AG04449 (cell line): ENCODE measurements around the gene RHEX.
"Not testable (repeated sequence)": the region's sequence is repeated elsewhere in the genome, so short reads cannot be mapped to it uniquely, and the experiment has no call there.

ENCODE experiments used
- CTCF ChIA-PET: fragments of 350-600 bp; formaldehyde crosslinking; extraction: SDS; loops from one replicate; lab custom pipeline; 2021; ENCODE audit warnings: antibody characterized with exemption; lab: Yijun Ruan, JAX
- POLR2A ChIA-PET: fragments of 400-600, 350-600 bp; formaldehyde crosslinking; extraction: SDS; loops from one replicate; lab custom pipeline; 2020; ENCODE audit warnings: antibody characterized with exemption, inconsistent platforms; lab: Yijun Ruan, JAX
- DNase-seq: peaks from one replicate; pipeline ENCODE4 v3.0.0-alpha.2; 2010; ENCODE audit warnings: low read depth, low spot score
- H3K4me3 ChIP-seq: 2 replicates; pipeline ENCODE4 v1.5.1; 2011; ENCODE audit warnings: low read depth, mild to moderate bottlenecking, control low read depth, low read length
- TF ChIP-seq, protein P1 (sequence below): IDR thresholded peaks from one replicate; pipeline ENCODE4 v1.5.1; 2011; ENCODE audit warnings: mild to moderate bottlenecking, moderate library complexity, low read length, control low read depth, inconsistent platforms; ENCODE audit not compliant: insufficient read depth; ENCODE audit errors: missing control alignments

The RHEX gene

DNA sequence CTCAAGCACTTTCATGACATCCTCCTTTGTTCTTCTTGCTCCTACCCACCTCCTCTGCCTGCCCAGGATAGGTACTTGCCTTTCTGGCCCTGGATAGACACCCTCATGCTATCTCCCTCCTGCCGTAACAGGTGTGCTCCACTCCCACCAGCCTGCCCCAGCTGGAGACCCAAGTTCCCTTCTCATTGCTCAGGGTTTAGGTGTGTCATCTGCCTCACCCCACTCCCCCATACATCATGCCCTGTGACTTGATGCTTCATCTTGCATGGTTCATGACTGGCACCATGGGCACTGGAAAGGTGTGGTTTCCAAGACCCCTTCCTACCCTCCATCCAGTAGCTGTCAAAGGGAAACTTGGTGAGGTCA, 5.9 kb downstream of the RHEX start:
- DNase-seq: no peak
- TF ChIP-seq, protein P1, sequence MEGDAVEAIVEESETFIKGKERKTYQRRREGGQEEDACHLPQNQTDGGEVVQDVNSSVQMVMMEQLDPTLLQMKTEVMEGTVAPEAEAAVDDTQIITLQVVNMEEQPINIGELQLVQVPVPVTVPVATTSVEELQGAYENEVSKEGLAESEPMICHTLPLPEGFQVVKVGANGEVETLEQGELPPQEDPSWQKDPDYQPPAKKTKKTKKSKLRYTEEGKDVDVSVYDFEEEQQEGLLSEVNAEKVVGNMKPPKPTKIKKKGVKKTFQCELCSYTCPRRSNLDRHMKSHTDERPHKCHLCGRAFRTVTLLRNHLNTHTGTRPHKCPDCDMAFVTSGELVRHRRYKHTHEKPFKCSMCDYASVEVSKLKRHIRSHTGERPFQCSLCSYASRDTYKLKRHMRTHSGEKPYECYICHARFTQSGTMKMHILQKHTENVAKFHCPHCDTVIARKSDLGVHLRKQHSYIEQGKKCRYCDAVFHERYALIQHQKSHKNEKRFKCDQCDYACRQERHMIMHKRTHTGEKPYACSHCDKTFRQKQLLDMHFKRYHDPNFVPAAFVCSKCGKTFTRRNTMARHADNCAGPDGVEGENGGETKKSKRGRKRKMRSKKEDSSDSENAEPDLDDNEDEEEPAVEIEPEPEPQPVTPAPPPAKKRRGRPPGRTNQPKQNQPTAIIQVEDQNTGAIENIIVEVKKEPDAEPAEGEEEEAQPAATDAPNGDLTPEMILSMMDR: no peak
- no peak overlapping the region for H3K4me3 ChIP-seq
- ChIA-PET CTCF (interaction anchor here (1.1 to 1.6 kb wide), 2 partner anchors 14 to 47 kb away, joined by 4 read pairs; no protein-coding TSS in a partner anchor), POLR2A (no interaction called here)

DNA sequence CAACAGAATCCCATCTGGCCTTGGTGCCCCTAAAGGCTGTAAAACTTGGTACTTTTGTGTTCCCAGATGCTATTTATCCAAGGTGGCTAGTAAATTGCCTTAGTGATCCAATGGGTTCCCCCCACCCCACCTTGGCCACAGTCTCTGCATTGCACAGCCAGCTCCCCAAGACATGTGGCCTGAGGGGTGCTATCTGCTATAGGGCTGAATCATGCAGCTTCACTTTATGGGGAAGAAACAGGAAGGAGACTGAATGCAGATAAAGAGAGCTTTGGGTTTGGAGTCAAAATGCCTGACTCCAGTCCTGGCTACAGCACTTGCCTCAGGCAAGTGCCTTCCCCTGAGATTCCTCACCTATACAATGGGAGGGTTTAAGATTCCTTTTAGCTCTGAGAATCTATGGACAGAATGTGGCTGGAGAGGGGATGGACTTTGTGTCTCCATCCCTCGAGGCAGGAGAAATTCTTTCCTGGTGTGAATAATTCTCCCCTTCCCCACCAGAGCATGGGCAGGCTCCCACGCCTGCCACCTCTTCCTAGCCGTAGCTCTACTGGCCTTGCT, 6.5 kb downstream of the RHEX start:
- H3K4me3 ChIP-seq: no peak overlapping the region
- POLR2A ChIA-PET: no interaction called here
- TF ChIP-seq, protein P1: no peak
- CTCF ChIA-PET: interaction anchor here (1.1 to 1.6 kb wide), 3 partner anchors 14 to 49 kb away, joined by 4 read pairs; no protein-coding TSS in a partner anchor
- DNase-seq: no peak

DNA sequence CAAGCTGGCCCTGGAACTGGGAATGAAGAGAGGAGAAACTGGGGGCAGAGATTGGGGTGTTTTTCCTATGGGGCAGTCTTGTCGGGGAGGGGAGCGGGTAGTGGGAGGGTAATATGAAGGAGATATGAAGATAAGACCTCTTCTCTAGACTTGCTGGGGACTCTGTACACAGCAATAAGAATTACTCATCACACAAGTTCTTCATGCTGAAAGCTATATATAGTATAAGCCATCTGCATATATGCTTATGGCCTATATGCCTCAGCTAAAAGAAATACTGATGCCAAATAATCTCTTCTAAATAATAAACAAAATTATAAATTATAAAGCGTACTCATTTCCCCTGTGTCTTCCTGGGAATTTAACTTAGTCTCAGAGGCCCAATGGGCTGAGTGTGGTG, 7.9 kb downstream of the RHEX start:
- TF ChIP-seq, protein P1: no peak
- no peak for DNase-seq
- H3K4me3 ChIP-seq: no peak overlapping the region
- ChIA-PET POLR2A (no interaction called here), CTCF (interaction anchor here (1.3 to 1.5 kb wide), 2 partner anchors 31 to 47 kb away, joined by 4 to 5 read pairs; no protein-coding TSS in a partner anchor)

DNA sequence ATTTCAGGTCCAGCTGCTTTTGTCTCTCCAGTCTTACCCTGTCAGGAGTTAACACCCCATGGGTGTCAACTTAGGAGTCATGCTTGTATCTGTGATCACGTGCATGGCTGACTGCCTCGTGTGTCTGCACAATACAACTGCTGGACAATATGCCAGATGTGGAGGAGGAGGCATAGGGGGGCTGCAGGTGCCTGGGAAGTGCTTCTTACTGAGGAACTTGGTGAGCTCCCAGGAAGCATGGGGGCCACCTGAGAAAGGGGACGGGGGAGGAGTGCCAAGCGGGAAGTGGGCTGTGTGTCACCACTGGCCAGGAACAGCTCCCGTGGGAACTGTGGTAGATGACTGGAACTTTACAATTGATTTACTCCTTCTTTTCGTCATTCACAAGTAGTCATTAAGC, 9.5 kb downstream of the RHEX start:
- CTCF ChIA-PET: no interaction called here
- DNase-seq: no peak
- POLR2A ChIA-PET: no interaction called here
- TF ChIP-seq, protein P1: no peak
- H3K4me3 ChIP-seq: no peak overlapping the region

DNA sequence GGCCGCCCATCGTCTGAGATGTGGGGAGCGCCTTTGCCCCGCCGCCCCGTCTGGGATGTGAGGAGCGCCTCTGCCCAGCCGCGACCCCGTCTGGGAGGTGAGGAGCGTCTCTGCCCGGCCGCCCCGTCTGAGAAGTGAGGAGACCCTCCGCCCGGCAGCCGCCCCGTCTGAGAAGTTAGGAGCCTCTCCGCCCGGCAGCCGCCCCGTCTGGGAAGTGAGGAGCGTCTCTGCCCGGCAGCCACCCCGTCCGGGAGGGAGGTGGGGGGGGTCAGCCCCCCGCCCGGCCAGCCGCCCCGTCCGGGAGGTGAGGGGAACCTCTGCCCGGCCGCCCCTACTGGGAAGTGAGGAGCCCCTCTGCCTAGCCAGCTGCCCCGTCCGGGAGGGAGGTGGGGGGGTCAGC, 11.0 kb downstream of the RHEX start:
- CTCF ChIA-PET, POLR2A ChIA-PET: not testable (repeated sequence)

DNA sequence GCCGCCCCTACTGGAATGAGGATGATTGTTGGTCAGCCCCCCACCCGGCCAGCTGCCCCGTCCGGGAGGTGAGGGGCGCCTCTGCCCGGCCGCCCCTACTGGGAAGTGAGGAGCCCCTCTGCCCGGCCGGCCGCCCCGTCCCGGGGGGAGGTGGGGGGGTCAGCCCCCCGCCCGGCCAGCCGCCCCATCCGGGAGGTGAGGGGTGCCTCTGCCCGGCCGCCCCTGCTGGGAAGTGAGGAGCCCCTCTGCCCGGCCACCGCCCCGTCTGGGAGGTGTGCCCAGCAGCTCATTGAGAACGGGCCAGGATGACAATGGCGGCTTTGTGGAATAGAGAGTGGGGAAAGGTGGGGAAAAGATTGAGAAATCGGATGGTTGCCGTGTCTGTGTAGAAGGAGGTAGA, 11.5 kb downstream of the RHEX start:
- CTCF ChIA-PET, H3K4me3 ChIP-seq, POLR2A ChIA-PET, DNase-seq: not testable (repeated sequence)

More for the DNA sequence above, 11.0 kb downstream of the RHEX start:
- DNase-seq, H3K4me3 ChIP-seq: not testable (repeated sequence)

DNA sequence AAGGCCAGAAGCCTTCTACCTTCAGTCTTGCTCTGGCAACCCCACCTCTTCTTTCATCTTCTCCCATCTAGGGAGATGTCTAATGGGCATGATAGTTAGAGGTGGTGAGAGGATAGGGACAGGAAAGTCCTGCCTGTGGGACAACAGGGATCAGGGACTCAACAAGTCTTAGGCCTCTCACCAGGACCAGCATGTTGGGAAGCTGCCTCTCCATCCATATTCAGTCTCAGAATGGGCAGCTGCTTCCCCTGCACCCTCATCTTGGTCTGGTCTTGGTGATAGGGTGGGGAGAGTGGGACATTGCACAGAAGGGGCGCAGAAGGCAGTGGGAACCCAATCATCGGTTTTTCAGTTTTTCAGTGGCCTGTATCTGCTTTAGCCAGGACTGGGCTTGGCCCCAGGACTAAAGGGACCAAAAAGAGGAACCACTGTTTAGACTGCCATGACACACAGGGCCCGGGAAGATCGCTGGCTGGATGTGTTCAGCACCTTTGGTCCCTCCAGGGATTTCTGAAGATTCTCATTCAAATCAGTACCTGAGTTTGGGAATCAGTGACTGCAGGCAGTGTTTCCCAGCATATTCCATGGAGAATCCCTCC, 12.7 kb downstream of the RHEX start:
- ChIA-PET POLR2A (no interaction called here), CTCF (no interaction called here)
- no peak for DNase-seq
- no peak overlapping the region for H3K4me3 ChIP-seq
- TF ChIP-seq, protein P1: no peak
